HEK293 (cell line): Measurements from ENCODE around the gene SEC14L6.

Source experiments
- CTCF ChIA-PET: fragments of 350-600 bp; formaldehyde crosslinking; extraction: SDS; loops from one replicate; lab custom pipeline; 2021; ENCODE audit warnings: antibody characterized with exemption; lab: Yijun Ruan, JAX
- POLR2A ChIA-PET: fragments of 300-600 bp; formaldehyde crosslinking; extraction: SDS; loops from one replicate; lab custom pipeline; 2020; ENCODE audit warnings: antibody characterized with exemption, inconsistent platforms; lab: Yijun Ruan, JAX
- H3K27ac ChIP-seq: fragments of 200-500 bp; sonication (Bioruptor generic); 2 replicates; pipeline ENCODE4 v1.5.1; 2014; ENCODE audit warnings: low read depth, low read length, control low read depth, inconsistent platforms; ENCODE audit errors: extremely low read depth
- H3K36me3 ChIP-seq, 2 experiments: fragments of 200-500 bp in 1 of 2; sonication (Bioruptor generic) in 1 of 2; 1 replicate in 1 of 2; 2 replicates in 1 of 2; pipeline ENCODE4 v1.5.1; 2014 to 2017; ENCODE audit warnings: inconsistent platforms in 2 of 2, low read length in 2 of 2; ENCODE audit not compliant: control insufficient read depth in 2 of 2, insufficient read depth in 1 of 2
- H3K4me1 ChIP-seq: fragments of 200-500 bp; sonication (Bioruptor generic); 2 replicates; pipeline ENCODE4 v1.5.1; 2014; ENCODE audit warnings: mild to moderate bottlenecking, low read length, inconsistent platforms; ENCODE audit not compliant: control insufficient read depth, insufficient read depth
- H3K4me3 ChIP-seq: 2 replicates; pipeline ENCODE4 v1.5.1; 2011; ENCODE audit warnings: low read depth, mild to moderate bottlenecking, control low read depth, low read length, moderate library complexity
- H3K9me3 ChIP-seq: fragments of 200-500 bp; sonication (Bioruptor generic); 2 replicates; pipeline ENCODE4 v1.5.1; 2014; ENCODE audit warnings: low read depth, low read length, inconsistent platforms; ENCODE audit not compliant: control insufficient read depth, insufficient read depth
- BCL11A ChIP-seq: fragments of 450-650 bp; formaldehyde crosslinking; IDR thresholded peaks from 2 replicates; pipeline ENCODE4 v1.5.1; 2016; ENCODE audit warnings: low read depth, missing biosample characterization, missing genetic modification characterization
- KLF8 ChIP-seq: fragments of 450-650 bp; formaldehyde crosslinking; IDR thresholded peaks from 2 replicates; pipeline ENCODE4 v1.5.1; 2016; ENCODE audit warnings: missing biosample characterization, missing genetic modification characterization
- PRDM10 ChIP-seq: fragments of 450-650 bp; formaldehyde crosslinking; IDR thresholded peaks from 2 replicates; pipeline ENCODE4 v1.5.1; 2016; ENCODE audit warnings: missing biosample characterization, missing genetic modification characterization
- PRDM6 ChIP-seq: fragments of 450-650 bp; formaldehyde crosslinking; IDR thresholded peaks from 2 replicates; pipeline ENCODE4 v1.5.1; 2017; ENCODE audit warnings: missing biosample characterization, missing genetic modification characterization
- RBAK ChIP-seq: fragments of 450-650 bp; formaldehyde crosslinking; IDR thresholded peaks from 2 replicates; pipeline ENCODE4 v1.5.1; 2016; ENCODE audit warnings: missing biosample characterization, missing genetic modification characterization
- SP7 ChIP-seq: fragments of 450-650 bp; formaldehyde crosslinking; IDR thresholded peaks from 2 replicates; pipeline ENCODE4 v1.5.1; 2016; ENCODE audit warnings: missing biosample characterization, missing genetic modification characterization
- ZFHX2 ChIP-seq: fragments of 450-650 bp; formaldehyde crosslinking; conservative IDR thresholded peaks from 2 replicates; pipeline ENCODE4 v1.5.1; 2016; ENCODE audit warnings: missing biosample characterization, missing genetic modification characterization
- ZNF146 ChIP-seq: fragments of 450-650 bp; formaldehyde crosslinking; IDR thresholded peaks from 2 replicates; pipeline ENCODE4 v1.5.1; 2016; ENCODE audit warnings: missing biosample characterization, missing genetic modification characterization
- ZNF16 ChIP-seq: fragments of 450-650 bp; formaldehyde crosslinking; IDR thresholded peaks from 2 replicates; pipeline ENCODE4 v1.5.1; 2016; ENCODE audit warnings: low read depth, missing biosample characterization, missing genetic modification characterization
- ZNF18 ChIP-seq: fragments of 450-650 bp; formaldehyde crosslinking; IDR thresholded peaks from 2 replicates; pipeline ENCODE4 v1.5.1; 2016; ENCODE audit warnings: missing biosample characterization, missing genetic modification characterization
- ZNF266 ChIP-seq: fragments of 450-650 bp; formaldehyde crosslinking; IDR thresholded peaks from 2 replicates; pipeline ENCODE4 v1.5.1; 2016; ENCODE audit warnings: missing biosample characterization, missing genetic modification characterization, low read depth
- ZNF510 ChIP-seq: fragments of 450-650 bp; formaldehyde crosslinking; IDR thresholded peaks from 2 replicates; pipeline ENCODE4 v1.5.1; 2018; ENCODE audit warnings: mild to moderate bottlenecking, missing genetic modification characterization, missing biosample characterization; ENCODE audit not compliant: insufficient replicate concordance
- ZNF585B ChIP-seq: fragments of 450-650 bp; formaldehyde crosslinking; IDR thresholded peaks from 2 replicates; pipeline ENCODE4 v1.5.1; 2016; ENCODE audit warnings: missing biosample characterization, missing genetic modification characterization
- ZNF621 ChIP-seq: fragments of 450-650 bp; formaldehyde crosslinking; IDR thresholded peaks from 2 replicates; pipeline ENCODE4 v1.5.1; 2017; ENCODE audit warnings: missing biosample characterization, missing genetic modification characterization
- ZNF692 ChIP-seq: fragments of 450-650 bp; formaldehyde crosslinking; IDR thresholded peaks from 2 replicates; pipeline ENCODE4 v1.5.1; 2016; ENCODE audit warnings: missing biosample characterization, missing genetic modification characterization
- ZNF792 ChIP-seq: fragments of 450-650 bp; formaldehyde crosslinking; IDR thresholded peaks from 2 replicates; pipeline ENCODE4 v1.5.1; 2016; ENCODE audit warnings: missing biosample characterization, missing genetic modification characterization
- ZSCAN23 ChIP-seq: fragments of 450-650 bp; formaldehyde crosslinking; IDR thresholded peaks from 2 replicates; pipeline ENCODE4 v1.5.1; 2016; ENCODE audit warnings: missing biosample characterization, missing genetic modification characterization

SEC14L6 gene

GRCh38 chr22:30535182-30535581 lies 11.4 kb downstream of the SEC14L6 start (continued):
- no peak for TF ChIP-seq ZNF16 (tag by site-specific recombination)
- no peak for TF ChIP-seq PRDM6 (tag by site-specific recombination)
- TF ChIP-seq ZNF621 (tag by site-specific recombination), result no peak
- TF ChIP-seq, all 188 proteins: peak for 0

- no peak overlapping the region for H3K27ac ChIP-seq
- no peaks in the 10 kb centered on the region for H3K4me1 ChIP-seq
- POLR2A ChIA-PET, result interaction anchor here (0.6 kb wide), 1 partner anchor 145 kb away, joined by 3 read pairs; the partner anchor contains the start of gene RNF215
- CTCF ChIA-PET, result interaction anchor here (0.6 kb wide), 1 partner anchor 354 kb away, joined by 3 read pairs; no protein-coding TSS in a partner anchor
- no peaks in the 10 kb centered on the region for H3K36me3 ChIP-seq
- 0 out of 2 replicates have a peak, but pooled peaks have one; percentile 12 for TF ChIP-seq ZFHX2 (tag by site-specific recombination)
- TF ChIP-seq SP7 (tag by site-specific recombination), result no peak
- TF ChIP-seq ZNF146 (tag by site-specific recombination), result no peak
- TF ChIP-seq ZNF692, result no peak
- TF ChIP-seq ZNF18 (tag by site-specific recombination), result no peak
- no peak for TF ChIP-seq KLF8 (tag by site-specific recombination)
- no peak for TF ChIP-seq ZNF585B (tag by site-specific recombination)
- no peak for TF ChIP-seq ZSCAN23
- no peaks in the 10 kb centered on the region for H3K9me3 ChIP-seq
- no peak overlapping the region for H3K4me3 ChIP-seq
Measured at GRCh38 chr22:30531651-30532608, 14.6 kb downstream of the SEC14L6 start.

- no peak for TF ChIP-seq ZNF792
- TF ChIP-seq, all 188 proteins: peak for 0
- Histone ChIP-seq H3K9me3 (no peaks in the 10 kb centered on the region), H3K4me1 (no peaks in the 10 kb centered on the region), H3K36me3 (no peaks in the 10 kb centered on the region), H3K4me3 (no peak overlapping the region), H3K27ac (no peak overlapping the region)
- ChIA-PET CTCF (no interaction called here), POLR2A (no interaction called here)
Measured at GRCh38 chr22:30526656-30527055, 19.9 kb downstream of the SEC14L6 start.

- POLR2A ChIA-PET, result no interaction called here
- Histone ChIP-seq H3K36me3 (no peaks in the 10 kb centered on the region), H3K9me3 (no peaks in the 10 kb centered on the region)
- TF ChIP-seq ZNF266 (tag by site-specific recombination), result peak; percentile 90
- TF ChIP-seq RBAK (tag by site-specific recombination), result no peak
- no peak for TF ChIP-seq ZNF510 (tag by site-specific recombination)
- no peak for TF ChIP-seq PRDM10 (tag by site-specific recombination)
- TF ChIP-seq BCL11A (tag by site-specific recombination), result no peak
- TF ChIP-seq, all 188 proteins: peak for 1
- Histone ChIP-seq H3K4me1 (no peaks in the 10 kb centered on the region), H3K4me3 (no peak overlapping the region), H3K27ac (no peak overlapping the region)
- CTCF ChIA-PET, result interaction anchor here (0.6 to 1.4 kb wide), 2 partner anchors 79 to 247 kb away, joined by 5 to 8 read pairs; no protein-coding TSS in a partner anchor
Measured at GRCh38 chr22:30523646-30524489, 22.7 kb downstream of the SEC14L6 start.
